MM.1S (cell line): ENCODE results near the gene SETD2.

Experiments
- DNase-seq: peaks from one replicate; pipeline ENCODE4 v3.0.0-alpha.2; 2015
- H2AFZ ChIP-seq: fragments of 300-600 bp; sonication (generic); 2 replicates; pipeline ENCODE4 v1.6.0; 2016; ENCODE audit warnings: antibody characterized with exemption, low read length
- H3F3A ChIP-seq: fragments of 300-600 bp; sonication (generic); 2 replicates; pipeline ENCODE4 v1.6.1; 2016; ENCODE audit warnings: mild to moderate bottlenecking, antibody characterized with exemption, low read length, moderate library complexity, mixed read lengths; ENCODE audit not compliant: insufficient read depth
- H3K27ac ChIP-seq: fragments of 300-600 bp; sonication (generic); 2 replicates; pipeline ENCODE4 v1.5.1; 2016; ENCODE audit warnings: mild to moderate bottlenecking, low read length
- H3K27me3 ChIP-seq: fragments of 300-600 bp; sonication (generic); replicated peaks from 2 replicates; pipeline ENCODE4 v1.6.0; 2016; ENCODE audit warnings: low read length; ENCODE audit not compliant: insufficient read depth
- H3K36me3 ChIP-seq: fragments of 300-600 bp; sonication (generic); replicated peaks from 2 replicates; pipeline ENCODE4 v1.6.1; 2016; ENCODE audit warnings: mild to moderate bottlenecking, low read length, mixed read lengths; ENCODE audit not compliant: insufficient read depth
- H3K4me1 ChIP-seq: fragments of 300-600 bp; sonication (generic); 2 replicates; pipeline ENCODE4 v1.6.1; 2016; ENCODE audit warnings: low read length, mixed read lengths
- H3K4me2 ChIP-seq: fragments of 300-600 bp; sonication (generic); 2 replicates; pipeline ENCODE4 v1.6.0; 2016; ENCODE audit warnings: low read depth, low read length
- H3K4me3 ChIP-seq: fragments of 300-600 bp; sonication (generic); 2 replicates; pipeline ENCODE4 v1.5.1; 2016; ENCODE audit warnings: low read length, mixed read lengths
- H3K79me2 ChIP-seq: fragments of 300-600 bp; sonication (generic); 2 replicates; pipeline ENCODE4 v1.6.1; 2016; ENCODE audit warnings: mixed run types, low read length, mixed read lengths
- H3K9ac ChIP-seq: fragments of 300-600 bp; sonication (generic); 2 replicates; pipeline ENCODE4 v1.6.1; 2016; ENCODE audit warnings: low read length, mixed read lengths
- H3K9me2 ChIP-seq: fragments of 300-600 bp; sonication (generic); replicated peaks from 2 replicates; pipeline ENCODE4 v1.6.1; 2016; ENCODE audit warnings: mild to moderate bottlenecking, low read length, mixed read lengths; ENCODE audit not compliant: insufficient read depth
- H3K9me3 ChIP-seq: fragments of 300-600 bp; sonication (generic); replicated peaks from 2 replicates; pipeline ENCODE4 v1.6.1; 2016; ENCODE audit warnings: mild to moderate bottlenecking, low read length, mixed read lengths; ENCODE audit not compliant: insufficient read depth
- H4K20me1 ChIP-seq: fragments of 300-600 bp; sonication (generic); 2 replicates; pipeline ENCODE4 v1.6.1; 2016; ENCODE audit warnings: mild to moderate bottlenecking, low read length, moderate library complexity, mixed read lengths; ENCODE audit not compliant: insufficient read depth
- EZH2 ChIP-seq: fragments of 300-600 bp; sonication (generic); optimal IDR thresholded peaks from 2 replicates; pipeline ENCODE3; 2017; ENCODE audit warnings: low read depth, mild to moderate bottlenecking, antibody characterized with exemption, low read length, mixed read lengths
- EZH2phosphoT487 ChIP-seq: fragments of 300-600 bp; sonication (generic); IDR thresholded peaks from 2 replicates; pipeline ENCODE4 v1.6.1; 2018; ENCODE audit warnings: antibody characterized with exemption, low read length
- TF ChIP-seq, protein P1 (sequence below): fragments of 300-600 bp; sonication (generic); IDR thresholded peaks from 2 replicates; pipeline ENCODE4 v1.5.1; 2016; ENCODE audit warnings: antibody characterized with exemption, low read length, mixed read lengths

Gene SETD2

DNA sequence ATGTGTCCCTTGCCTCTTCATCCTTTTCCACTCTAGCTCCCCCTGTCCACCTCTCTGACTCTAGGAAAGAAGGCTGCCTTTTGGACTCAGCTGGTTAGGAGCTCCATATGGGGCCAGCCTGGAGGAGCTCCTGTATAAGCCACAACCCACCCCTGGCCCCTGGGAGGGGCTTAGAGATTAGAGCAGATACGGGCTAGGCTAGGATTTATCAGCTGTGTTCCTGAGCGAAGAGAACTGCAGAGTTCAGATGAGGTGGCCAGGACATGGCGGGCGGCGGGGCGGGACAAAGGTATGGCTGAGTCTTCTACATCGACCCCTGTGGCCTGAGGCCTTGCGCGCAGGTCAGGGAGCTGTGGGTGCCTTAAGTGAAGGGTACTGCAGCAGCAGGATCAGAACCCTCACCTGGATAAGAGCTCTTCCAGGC, 176.6 kb downstream of the SETD2 start:
- no peaks in the 10 kb centered on the region for H3K36me3 ChIP-seq
- no peaks in the 10 kb centered on the region for H4K20me1 ChIP-seq
- no peak overlapping the region; the same call in 1 of the 2 replicates for H3K9ac ChIP-seq
- H2AFZ ChIP-seq, result peak overlapping the region; percentile 76
- peak overlapping the region; percentile 73; the same call in 1 of the 2 replicates for H3K4me2 ChIP-seq
- H3K27ac ChIP-seq, result peak overlapping the region; percentile 76; the same call in 1 of the 2 replicates
- no peaks in the 10 kb centered on the region for H3K9me2 ChIP-seq
- H3K9me3 ChIP-seq, result no peaks in the 10 kb centered on the region
- peaks cover 37% of the 10 kb centered on the region for H3K4me1 ChIP-seq
- no peaks in the 10 kb centered on the region for H3K27me3 ChIP-seq
- TF ChIP-seq EZH2phosphoT487 (no peak), EZH2 (no peak)
- TF ChIP-seq, protein P1, sequence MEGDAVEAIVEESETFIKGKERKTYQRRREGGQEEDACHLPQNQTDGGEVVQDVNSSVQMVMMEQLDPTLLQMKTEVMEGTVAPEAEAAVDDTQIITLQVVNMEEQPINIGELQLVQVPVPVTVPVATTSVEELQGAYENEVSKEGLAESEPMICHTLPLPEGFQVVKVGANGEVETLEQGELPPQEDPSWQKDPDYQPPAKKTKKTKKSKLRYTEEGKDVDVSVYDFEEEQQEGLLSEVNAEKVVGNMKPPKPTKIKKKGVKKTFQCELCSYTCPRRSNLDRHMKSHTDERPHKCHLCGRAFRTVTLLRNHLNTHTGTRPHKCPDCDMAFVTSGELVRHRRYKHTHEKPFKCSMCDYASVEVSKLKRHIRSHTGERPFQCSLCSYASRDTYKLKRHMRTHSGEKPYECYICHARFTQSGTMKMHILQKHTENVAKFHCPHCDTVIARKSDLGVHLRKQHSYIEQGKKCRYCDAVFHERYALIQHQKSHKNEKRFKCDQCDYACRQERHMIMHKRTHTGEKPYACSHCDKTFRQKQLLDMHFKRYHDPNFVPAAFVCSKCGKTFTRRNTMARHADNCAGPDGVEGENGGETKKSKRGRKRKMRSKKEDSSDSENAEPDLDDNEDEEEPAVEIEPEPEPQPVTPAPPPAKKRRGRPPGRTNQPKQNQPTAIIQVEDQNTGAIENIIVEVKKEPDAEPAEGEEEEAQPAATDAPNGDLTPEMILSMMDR, result no peak
- peaks cover 12% of the 10 kb centered on the region for H3F3A ChIP-seq
- peak overlapping the region; percentile 66 for H3K4me3 ChIP-seq
- H3K79me2 ChIP-seq, result peaks cover 74% of the 10 kb centered on the region
- DNase-seq, result peak; percentile 33

DNA sequence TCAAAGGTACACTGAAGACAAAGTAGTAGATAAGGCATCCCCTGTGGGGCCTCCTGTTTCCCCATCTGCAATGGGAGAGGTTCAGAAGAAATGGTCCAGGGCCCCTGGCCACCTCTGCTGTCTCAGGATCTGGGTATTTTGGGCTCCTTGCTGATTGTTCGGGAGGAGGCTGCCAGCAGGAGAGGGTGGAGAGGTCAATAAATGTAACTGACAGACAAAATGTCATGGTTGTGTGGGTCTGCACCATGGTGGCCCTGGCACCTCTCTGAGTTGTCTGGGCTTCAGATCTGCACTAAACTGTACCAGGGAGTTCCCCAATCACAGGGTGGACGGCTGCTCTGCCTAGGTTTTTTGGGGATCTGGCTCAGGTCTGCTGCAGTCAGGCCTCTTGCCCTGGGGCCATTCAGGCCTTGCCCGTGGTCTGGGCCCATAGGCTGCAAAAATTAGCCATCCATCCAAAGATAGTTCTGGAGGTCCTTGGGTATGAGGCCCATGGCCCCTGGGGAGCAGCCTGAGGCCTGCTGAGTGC, 177.1 kb downstream of the SETD2 start:
- Histone ChIP-seq H4K20me1 (no peaks in the 10 kb centered on the region), H3K36me3 (no peaks in the 10 kb centered on the region), H3K4me3 (peak overlapping the region; percentile 66; the same call in 1 of the 2 replicates), H3K9me3 (no peaks in the 10 kb centered on the region), H3K4me2 (peak overlapping the region; percentile 73; the same call in 1 of the 2 replicates), H2AFZ (no peak overlapping the region), H3K27ac (peak overlapping the region; percentile 76; the same call in 1 of the 2 replicates), H3K27me3 (no peaks in the 10 kb centered on the region), H3K9ac (no peak overlapping the region; the same call in 1 of the 2 replicates), H3K9me2 (no peaks in the 10 kb centered on the region), H3F3A (peaks cover 12% of the 10 kb centered on the region), H3K79me2 (peaks cover 79% of the 10 kb centered on the region), H3K4me1 (peaks cover 37% of the 10 kb centered on the region)
- TF ChIP-seq, protein P1, result no peak
- TF ChIP-seq EZH2, result no peak
- TF ChIP-seq EZH2phosphoT487, result no peak
- DNase-seq, result no peak

DNA sequence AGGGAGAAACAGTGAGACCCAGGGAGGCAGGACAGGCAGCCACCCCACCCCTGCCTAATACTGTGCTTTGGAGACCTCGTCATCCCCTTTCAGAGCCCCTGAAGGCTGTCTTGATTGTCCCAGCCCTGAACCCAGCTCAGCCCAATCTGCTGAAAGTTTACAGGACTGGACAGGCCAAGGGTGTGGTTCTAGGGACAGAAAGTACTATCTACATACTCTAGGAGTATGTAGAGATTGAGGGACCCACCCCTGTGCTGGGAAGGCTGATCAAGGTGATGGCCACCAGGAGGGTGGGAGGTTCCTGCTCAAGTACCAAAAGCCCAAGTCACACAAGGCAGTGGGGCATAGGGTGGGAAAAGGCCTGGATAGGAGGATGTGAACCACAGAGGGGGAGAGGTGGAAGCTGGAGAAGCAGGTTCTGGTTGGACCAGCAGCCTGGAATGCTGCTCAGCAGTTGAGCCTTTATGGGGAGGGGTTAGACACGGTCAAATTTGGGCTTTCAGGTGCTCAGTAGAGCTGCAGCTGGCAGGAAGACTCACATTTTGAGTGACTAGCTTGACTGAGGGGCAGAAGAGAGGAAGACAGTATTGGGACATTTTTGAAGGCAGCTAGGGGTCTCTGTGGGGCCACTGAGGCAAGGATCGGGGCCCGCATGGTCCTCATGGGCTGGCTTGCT, 177.7 kb downstream of the SETD2 start:
- Histone ChIP-seq H3K79me2 (peaks cover 85% of the 10 kb centered on the region), H2AFZ (no peak overlapping the region), H3F3A (peaks cover 12% of the 10 kb centered on the region), H3K27me3 (no peaks in the 10 kb centered on the region), H3K4me2 (no peak overlapping the region), H3K9me2 (no peaks in the 10 kb centered on the region), H3K27ac (peak overlapping the region; percentile 76; the same call in 1 of the 2 replicates), H4K20me1 (no peaks in the 10 kb centered on the region), H3K9ac (no peak overlapping the region), H3K4me1 (peaks cover 37% of the 10 kb centered on the region), H3K9me3 (no peaks in the 10 kb centered on the region), H3K4me3 (no peak overlapping the region), H3K36me3 (no peaks in the 10 kb centered on the region)
- TF ChIP-seq, protein P1, result no peak
- TF ChIP-seq EZH2 (no peak), EZH2phosphoT487 (no peak)
- DNase-seq, result no peak
